ENCODE measurements around the gene AMZ1.

GRCh38 chr7:2708547-2709310 lies 20.7 kb downstream of the AMZ1 start:
- TF ChIP-seq CTCF (IDR thresholded peaks at IDR 0.05) (no peak), POLR2A (IDR thresholded peaks at IDR 0.05) (no peak)
